GM19372 (cell line): Measurements from ENCODE around the gene DNAJA1.
"Not testable (repeated sequence)": the region's sequence is repeated elsewhere in the genome, so short reads cannot be mapped to it uniquely, and the experiment has no call there.

Experiments
- ATAC-seq: cut with Tn5 transposase; IDR thresholded peaks from one replicate; pipeline ENCODE4 v1.9.1; 2021; ENCODE audit warnings: mild to moderate bottlenecking, low read depth, moderate library complexity; ENCODE audit not compliant: unreplicated experiment

DNAJA1 gene

GRCh38 chr9:33080534-33080933 lies 55.5 kb downstream of the DNAJA1 start:
- no peak for ATAC-seq

GRCh38 chr9:33081128-33081851 lies 56.2 kb downstream of the DNAJA1 start:
- no peak for ATAC-seq

- ATAC-seq, result no peak
Observed at GRCh38 chr9:33082128-33082527, 57.1 kb downstream of the DNAJA1 start.

- ATAC-seq, result no peak
Observed at GRCh38 chr9:33082538-33083326, 57.7 kb downstream of the DNAJA1 start.

GRCh38 chr9:33085672-33086071 lies 60.6 kb downstream of the DNAJA1 start:
- not testable (repeated sequence) for ATAC-seq
